Ishikawa (cell line): ENCODE measurements around the gene CTNND1.

Source experiments
- CEBPB ChIP-seq: IDR thresholded peaks from 2 replicates; pipeline ENCODE4 v1.6.1; 2012
- EGR1 ChIP-seq: IDR thresholded peaks from 2 replicates; pipeline ENCODE4 v1.6.1; 2012
- EP300 ChIP-seq: IDR thresholded peaks from 2 replicates; pipeline ENCODE4 v1.6.1; 2012; ENCODE audit warnings: borderline replicate concordance
- MAX ChIP-seq: IDR thresholded peaks from 2 replicates; pipeline ENCODE4 v1.6.1; 2012
- NFIC ChIP-seq: IDR thresholded peaks from 2 replicates; pipeline ENCODE4 v1.6.1; 2012
- TAF1 ChIP-seq: IDR thresholded peaks from 2 replicates; pipeline ENCODE4 v1.6.1; 2012; ENCODE audit warnings: low read depth, mild to moderate bottlenecking
- TCF12 ChIP-seq: IDR thresholded peaks from 2 replicates; pipeline ENCODE4 v1.6.1; 2012; ENCODE audit warnings: low read depth
- TEAD4 ChIP-seq: IDR thresholded peaks from 2 replicates; pipeline ENCODE4 v1.6.1; 2012
- YY1 ChIP-seq: IDR thresholded peaks from 2 replicates; pipeline ENCODE4 v1.6.1; 2012; ENCODE audit warnings: low read depth
- TF ChIP-seq, protein P1 (sequence below): IDR thresholded peaks from 2 replicates; pipeline ENCODE4 v1.6.1; 2012; ENCODE audit warnings: low read depth, mild to moderate bottlenecking
- TF ChIP-seq, protein P2 (sequence below): IDR thresholded peaks from 2 replicates; pipeline ENCODE4 v1.6.1; 2012

- TF ChIP-seq MAX (no peak), YY1 (no peak), EGR1 (no peak), TEAD4 (no peak), CEBPB (no peak), EP300 (no peak), NFIC (no peak), TAF1 (no peak), TCF12 (no peak)
- TF ChIP-seq, protein P1, sequence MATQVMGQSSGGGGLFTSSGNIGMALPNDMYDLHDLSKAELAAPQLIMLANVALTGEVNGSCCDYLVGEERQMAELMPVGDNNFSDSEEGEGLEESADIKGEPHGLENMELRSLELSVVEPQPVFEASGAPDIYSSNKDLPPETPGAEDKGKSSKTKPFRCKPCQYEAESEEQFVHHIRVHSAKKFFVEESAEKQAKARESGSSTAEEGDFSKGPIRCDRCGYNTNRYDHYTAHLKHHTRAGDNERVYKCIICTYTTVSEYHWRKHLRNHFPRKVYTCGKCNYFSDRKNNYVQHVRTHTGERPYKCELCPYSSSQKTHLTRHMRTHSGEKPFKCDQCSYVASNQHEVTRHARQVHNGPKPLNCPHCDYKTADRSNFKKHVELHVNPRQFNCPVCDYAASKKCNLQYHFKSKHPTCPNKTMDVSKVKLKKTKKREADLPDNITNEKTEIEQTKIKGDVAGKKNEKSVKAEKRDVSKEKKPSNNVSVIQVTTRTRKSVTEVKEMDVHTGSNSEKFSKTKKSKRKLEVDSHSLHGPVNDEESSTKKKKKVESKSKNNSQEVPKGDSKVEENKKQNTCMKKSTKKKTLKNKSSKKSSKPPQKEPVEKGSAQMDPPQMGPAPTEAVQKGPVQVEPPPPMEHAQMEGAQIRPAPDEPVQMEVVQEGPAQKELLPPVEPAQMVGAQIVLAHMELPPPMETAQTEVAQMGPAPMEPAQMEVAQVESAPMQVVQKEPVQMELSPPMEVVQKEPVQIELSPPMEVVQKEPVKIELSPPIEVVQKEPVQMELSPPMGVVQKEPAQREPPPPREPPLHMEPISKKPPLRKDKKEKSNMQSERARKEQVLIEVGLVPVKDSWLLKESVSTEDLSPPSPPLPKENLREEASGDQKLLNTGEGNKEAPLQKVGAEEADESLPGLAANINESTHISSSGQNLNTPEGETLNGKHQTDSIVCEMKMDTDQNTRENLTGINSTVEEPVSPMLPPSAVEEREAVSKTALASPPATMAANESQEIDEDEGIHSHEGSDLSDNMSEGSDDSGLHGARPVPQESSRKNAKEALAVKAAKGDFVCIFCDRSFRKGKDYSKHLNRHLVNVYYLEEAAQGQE: no peak
- TF ChIP-seq, protein P2, sequence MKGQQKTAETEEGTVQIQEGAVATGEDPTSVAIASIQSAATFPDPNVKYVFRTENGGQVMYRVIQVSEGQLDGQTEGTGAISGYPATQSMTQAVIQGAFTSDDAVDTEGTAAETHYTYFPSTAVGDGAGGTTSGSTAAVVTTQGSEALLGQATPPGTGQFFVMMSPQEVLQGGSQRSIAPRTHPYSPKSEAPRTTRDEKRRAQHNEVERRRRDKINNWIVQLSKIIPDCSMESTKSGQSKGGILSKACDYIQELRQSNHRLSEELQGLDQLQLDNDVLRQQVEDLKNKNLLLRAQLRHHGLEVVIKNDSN: no peak
Observed at GRCh38 chr11:57786436-57786835, 24.8 kb downstream of the CTNND1 start.
